NCI-H1930 (cell line): ENCODE measurements around the gene PACS1.
"Not testable (repeated sequence)": the region's sequence is repeated elsewhere in the genome, so short reads cannot be mapped to it uniquely, and the experiment has no call there.

Experiments used
- DNase-seq, 2 experiments: peaks; one replicate each; lab custom pipeline; 2025; lab: John Stamatoyannopoulos, UW

PACS1 gene

GRCh38 chr11:66226101-66226500, 156.0 kb downstream of the PACS1 start:
- DNase-seq: no peak

- no peak for DNase-seq
Observed at GRCh38 chr11:66227700-66228099, 157.6 kb downstream of the PACS1 start.

- DNase-seq: no peak
Observed at GRCh38 chr11:66228521-66228920, 158.4 kb downstream of the PACS1 start.

DNA sequence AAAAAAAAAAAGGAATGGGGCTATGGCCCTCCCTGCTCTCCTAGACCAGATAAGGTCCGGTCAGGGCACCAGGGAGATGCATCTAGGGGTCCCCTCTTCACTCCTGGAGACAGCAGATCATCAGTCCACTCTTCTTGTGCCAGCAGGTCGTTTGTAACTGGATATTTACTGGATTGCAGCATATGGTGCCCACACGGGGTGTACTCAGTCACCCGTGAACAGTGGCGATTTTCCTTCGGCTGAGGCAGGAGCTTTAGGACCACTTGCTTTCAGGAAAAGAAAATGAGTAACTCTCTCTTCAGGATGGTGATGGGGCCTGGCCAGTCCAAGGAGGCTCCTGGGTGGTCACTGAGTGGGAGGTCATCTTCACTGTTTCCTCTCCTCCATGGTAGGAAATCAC, 160.1 kb downstream of the PACS1 start:
- DNase-seq: no peak

GRCh38 chr11:66230978-66231377, 160.9 kb downstream of the PACS1 start:
- DNase-seq: no peak

DNA sequence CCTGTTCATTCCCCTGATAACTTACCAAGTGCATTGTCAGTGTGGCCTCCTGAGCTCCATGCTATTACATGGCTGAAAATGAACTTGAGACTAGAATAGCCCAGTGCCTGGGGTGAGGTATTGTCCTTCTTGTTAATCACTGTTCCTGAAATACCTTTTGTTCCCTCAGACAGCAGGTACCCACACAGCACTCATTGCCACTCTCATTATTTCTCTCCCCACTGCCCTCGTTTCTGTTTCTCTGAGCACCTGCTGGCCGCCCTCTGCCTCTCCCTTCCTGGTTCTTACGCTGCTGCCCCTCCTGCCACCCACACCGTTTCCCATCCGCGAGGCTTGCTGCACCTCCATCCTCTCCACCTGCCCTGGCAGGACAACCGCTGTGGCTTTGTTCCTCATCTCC, 161.5 kb downstream of the PACS1 start:
- no peak for DNase-seq

GRCh38 chr11:66232769-66233168, 162.7 kb downstream of the PACS1 start:
- DNase-seq: no peak

- DNase-seq: no peak
Observed at GRCh38 chr11:66233301-66233700, 163.2 kb downstream of the PACS1 start.

DNA sequence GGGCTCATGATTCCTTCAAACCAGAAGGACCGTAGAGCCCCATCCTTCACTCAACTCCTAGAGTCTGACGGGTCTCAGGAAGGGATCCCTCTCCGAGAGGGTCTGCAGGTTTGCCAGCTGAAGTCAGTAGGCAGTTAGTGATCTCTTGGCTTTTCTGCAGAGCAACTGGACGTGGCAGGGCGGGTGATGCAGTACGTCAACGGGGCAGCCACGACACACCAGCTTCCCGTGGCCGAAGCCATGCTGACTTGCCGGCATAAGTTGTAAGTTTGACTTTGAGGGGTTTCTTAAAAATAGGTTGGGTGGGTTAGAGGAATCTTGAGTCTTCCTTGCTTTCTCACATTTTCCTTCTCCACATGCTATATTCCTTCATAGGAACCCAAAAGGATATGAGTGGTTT, 165.1 kb downstream of the PACS1 start:
- no peak for DNase-seq

GRCh38 chr11:66237867-66238266, 167.8 kb downstream of the PACS1 start:
- no peak for DNase-seq

DNA sequence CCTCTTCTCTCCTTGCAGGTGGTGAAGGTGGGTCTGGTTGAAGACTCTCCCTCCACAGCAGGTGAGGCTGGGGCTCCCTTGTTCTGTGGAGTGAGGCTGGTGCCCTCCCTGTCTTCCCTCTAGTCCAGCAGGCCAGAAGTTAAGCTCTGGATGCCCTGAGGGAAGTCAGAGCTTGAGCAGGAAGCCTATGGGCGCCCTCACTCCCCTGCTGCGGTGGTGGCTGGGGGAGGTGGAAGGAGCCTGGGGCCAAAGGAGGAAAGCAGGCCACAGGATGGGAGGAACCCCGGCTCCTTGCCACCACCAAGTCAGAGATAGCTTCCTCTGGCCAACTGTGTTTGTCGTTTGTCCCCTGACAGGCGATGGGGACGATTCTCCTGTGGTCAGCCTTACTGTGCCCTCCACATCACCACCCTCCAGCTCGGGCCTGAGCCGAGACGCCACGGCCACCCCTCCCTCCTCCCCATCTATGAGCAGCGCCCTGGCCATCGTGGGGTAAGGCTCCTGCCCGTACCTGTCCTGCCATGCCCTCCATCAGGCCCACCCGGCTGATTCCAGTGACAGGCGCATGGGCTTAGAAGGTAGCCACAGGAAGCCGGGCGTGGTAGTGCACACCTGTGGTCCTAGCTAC, 168.8 kb downstream of the PACS1 start:
- no peak for DNase-seq

- DNase-seq: no peak
Observed at GRCh38 chr11:66239511-66239910, 169.4 kb downstream of the PACS1 start.

DNA sequence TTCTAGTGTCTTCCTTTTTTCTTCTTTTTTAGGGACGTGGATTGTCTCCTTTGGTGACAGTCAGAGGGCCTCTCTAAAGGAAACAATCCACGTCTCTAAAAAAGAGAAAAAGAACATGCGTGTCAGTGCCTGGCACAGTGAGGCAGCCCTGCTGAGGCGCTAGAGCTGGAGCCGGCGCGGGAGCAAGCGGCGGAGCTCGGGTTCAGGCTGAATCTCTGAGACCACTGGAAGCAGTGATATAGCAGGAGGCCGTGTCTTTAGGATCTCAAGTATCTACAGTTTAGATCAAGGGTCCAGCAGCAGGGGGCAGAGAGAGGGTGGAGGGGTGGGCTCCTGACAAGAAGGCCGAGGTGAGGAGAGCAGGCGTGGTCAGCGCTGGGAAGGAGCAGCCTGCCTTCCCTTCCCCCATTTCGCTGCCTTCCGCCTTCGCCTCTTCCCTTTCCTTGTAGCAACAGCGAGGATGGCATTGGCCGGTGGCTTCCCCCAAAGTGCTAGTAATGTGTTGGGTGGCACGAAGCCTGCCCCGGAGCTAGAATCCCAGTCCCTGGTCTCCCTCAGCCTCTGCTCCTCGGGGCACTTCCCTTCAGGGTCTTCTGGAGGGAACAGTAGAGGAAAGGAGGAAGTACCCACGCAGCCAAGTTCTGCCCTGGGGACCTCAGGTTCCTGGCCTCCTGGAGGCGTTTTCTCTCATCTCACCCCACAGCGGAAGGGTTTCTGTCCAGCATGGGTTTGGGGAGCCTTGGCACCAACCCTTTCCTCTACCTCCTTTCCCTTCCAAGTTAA, 170.1 kb downstream of the PACS1 start:
- DNase-seq: no peak

GRCh38 chr11:66240781-66241136, 170.7 kb downstream of the PACS1 start:
- DNase-seq: no peak

GRCh38 chr11:66242095-66242765, 172.2 kb downstream of the PACS1 start:
- no peak for DNase-seq

- DNase-seq: no peak
Observed at GRCh38 chr11:66243782-66244535, 173.9 kb downstream of the PACS1 start.

GRCh38 chr11:66247295-66247694, 177.2 kb downstream of the PACS1 start:
- DNase-seq: no peak

DNA sequence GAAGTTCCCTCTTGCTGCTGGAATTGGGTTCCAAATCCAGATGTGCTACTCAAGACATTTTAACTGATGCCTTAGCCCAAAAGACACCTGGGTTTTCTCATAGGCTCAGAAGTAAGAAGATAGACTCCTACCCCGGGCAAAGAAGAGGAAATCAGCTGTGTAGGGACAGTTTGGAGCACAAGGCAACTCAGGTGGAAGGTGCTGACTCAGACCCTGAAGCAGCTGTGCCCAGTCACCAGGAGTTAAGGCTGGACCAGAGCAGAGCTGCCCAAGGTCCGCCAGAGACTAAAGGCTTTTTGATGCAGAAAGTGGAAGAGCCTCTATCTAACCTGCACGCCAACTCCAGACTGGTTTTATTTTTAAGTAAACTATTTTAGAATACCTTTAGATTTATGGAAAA, 177.7 kb downstream of the PACS1 start:
- no peak for DNase-seq

DNA sequence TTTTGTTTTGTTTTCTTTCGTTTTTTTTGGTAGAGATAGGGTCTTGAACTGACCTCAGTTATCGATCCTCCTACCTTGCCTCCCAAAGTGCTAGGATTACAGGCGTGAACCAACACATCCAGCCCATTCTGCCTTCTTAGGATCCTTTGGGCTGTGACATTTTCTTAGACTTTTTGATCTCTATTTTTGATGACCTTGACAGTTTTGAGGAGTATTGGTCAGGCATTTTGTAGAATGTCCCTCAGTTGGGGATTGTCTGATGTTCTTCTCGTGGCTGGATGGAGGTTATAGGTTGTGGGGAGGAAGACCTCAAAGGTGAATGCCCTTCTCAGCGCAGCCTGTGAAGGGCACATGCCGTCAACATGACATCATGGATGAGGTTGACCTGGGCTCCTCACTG, 178.8 kb downstream of the PACS1 start:
- no peak for DNase-seq

DNA sequence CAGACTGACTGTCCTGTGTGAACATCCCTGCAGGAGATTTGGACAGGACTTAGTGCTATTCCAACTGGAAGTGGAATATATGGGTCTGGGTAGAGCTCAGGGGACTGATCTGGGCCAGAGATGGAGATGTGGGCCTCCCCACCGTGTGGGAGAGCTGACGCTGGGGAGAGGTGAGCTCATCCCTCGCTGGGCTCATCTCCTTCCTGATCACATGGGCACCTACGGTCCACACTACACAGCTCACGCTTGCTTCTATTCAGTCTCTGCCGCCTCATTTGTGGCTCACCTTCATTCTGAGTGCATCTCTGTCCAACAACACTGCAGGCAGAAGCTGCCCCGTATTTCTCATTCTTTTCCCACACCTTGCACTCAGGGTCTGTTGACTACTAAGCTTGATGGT, 181.7 kb downstream of the PACS1 start:
- no peak for DNase-seq

GRCh38 chr11:66253081-66253480, 183.0 kb downstream of the PACS1 start:
- DNase-seq: not testable (repeated sequence)

- DNase-seq: no peak
Observed at GRCh38 chr11:66258473-66258893, 188.4 kb downstream of the PACS1 start.

- DNase-seq: no peak
Observed at GRCh38 chr11:66259225-66259624, 189.2 kb downstream of the PACS1 start.
